HEK293 (cell line): ENCODE results near the gene RNF227.

Experiments
- CTCF ChIA-PET: fragments of 350-600 bp; formaldehyde crosslinking; extraction: SDS; loops from one replicate; lab custom pipeline; 2021; ENCODE audit warnings: antibody characterized with exemption; lab: Yijun Ruan, JAX
- POLR2A ChIA-PET: fragments of 300-600 bp; formaldehyde crosslinking; extraction: SDS; loops from one replicate; lab custom pipeline; 2020; ENCODE audit warnings: antibody characterized with exemption, inconsistent platforms; lab: Yijun Ruan, JAX
- H3K27ac ChIP-seq: fragments of 200-500 bp; sonication (Bioruptor generic); 2 replicates; pipeline ENCODE4 v1.5.1; 2014; ENCODE audit warnings: low read depth, low read length, control low read depth, inconsistent platforms; ENCODE audit errors: extremely low read depth
- H3K36me3 ChIP-seq, 2 experiments: fragments of 200-500 bp in 1 of 2; sonication (Bioruptor generic) in 1 of 2; 1 replicate in 1 of 2; 2 replicates in 1 of 2; pipeline ENCODE4 v1.5.1; 2014 to 2017; ENCODE audit warnings: inconsistent platforms in 2 of 2, low read length in 2 of 2; ENCODE audit not compliant: control insufficient read depth in 2 of 2, insufficient read depth in 1 of 2
- H3K4me1 ChIP-seq: fragments of 200-500 bp; sonication (Bioruptor generic); 2 replicates; pipeline ENCODE4 v1.5.1; 2014; ENCODE audit warnings: mild to moderate bottlenecking, low read length, inconsistent platforms; ENCODE audit not compliant: control insufficient read depth, insufficient read depth
- H3K4me3 ChIP-seq: 2 replicates; pipeline ENCODE4 v1.5.1; 2011; ENCODE audit warnings: low read depth, mild to moderate bottlenecking, control low read depth, low read length, moderate library complexity
- H3K9me3 ChIP-seq: fragments of 200-500 bp; sonication (Bioruptor generic); 2 replicates; pipeline ENCODE4 v1.5.1; 2014; ENCODE audit warnings: low read depth, low read length, inconsistent platforms; ENCODE audit not compliant: control insufficient read depth, insufficient read depth
- GLIS1 ChIP-seq: fragments of 450-650 bp; formaldehyde crosslinking; IDR thresholded peaks from 2 replicates; pipeline ENCODE4 v1.5.1; 2016; ENCODE audit warnings: missing biosample characterization, missing genetic modification characterization
- HOXD13 ChIP-seq: sonication (generic); formaldehyde crosslinking; IDR thresholded peaks from 2 replicates; pipeline ENCODE4 v1.8.0; 2022; ENCODE audit warnings: missing genetic modification reagents, borderline replicate concordance
- IKZF3 ChIP-seq: fragments of 450-650 bp; IDR thresholded peaks from 2 replicates; pipeline ENCODE4 v1.5.0; 2018; ENCODE audit warnings: missing biosample characterization, mild to moderate bottlenecking, missing genetic modification characterization, moderate library complexity
- PRDM1 ChIP-seq: fragments of 450-650 bp; formaldehyde crosslinking; IDR thresholded peaks from 2 replicates; pipeline ENCODE4; 2016; ENCODE audit warnings: missing biosample characterization, missing genetic modification characterization
- RBAK ChIP-seq: fragments of 450-650 bp; formaldehyde crosslinking; IDR thresholded peaks from 2 replicates; pipeline ENCODE4 v1.5.1; 2016; ENCODE audit warnings: missing biosample characterization, missing genetic modification characterization
- TCF7L2 ChIP-seq: IDR thresholded peaks from 2 replicates; pipeline ENCODE4 v1.6.1; 2011; ENCODE audit warnings: low read depth, mild to moderate bottlenecking, inconsistent platforms, low read length, moderate library complexity, borderline replicate concordance
- ZNF121 ChIP-seq: fragments of 450-650 bp; formaldehyde crosslinking; IDR thresholded peaks from 2 replicates; pipeline ENCODE4 v1.5.1; 2016; ENCODE audit warnings: missing biosample characterization, missing genetic modification characterization
- ZNF132 ChIP-seq: fragments of 450-650 bp; formaldehyde crosslinking; IDR thresholded peaks from 2 replicates; pipeline ENCODE4 v1.5.1; 2017; ENCODE audit warnings: missing biosample characterization, missing genetic modification characterization, borderline replicate concordance
- ZNF155 ChIP-seq: fragments of 450-650 bp; formaldehyde crosslinking; IDR thresholded peaks from 2 replicates; pipeline ENCODE4 v1.5.1; 2016; ENCODE audit warnings: missing biosample characterization, missing genetic modification characterization
- ZNF214 ChIP-seq: fragments of 450-650 bp; formaldehyde crosslinking; IDR thresholded peaks from 2 replicates; pipeline ENCODE4 v1.5.1; 2017; ENCODE audit warnings: missing biosample characterization, mild to moderate bottlenecking, missing genetic modification characterization, borderline replicate concordance
- ZNF239 ChIP-seq: fragments of 450-650 bp; formaldehyde crosslinking; IDR thresholded peaks from 2 replicates; pipeline ENCODE4 v1.5.1; 2016; ENCODE audit warnings: missing biosample characterization, missing genetic modification characterization
- ZNF24 ChIP-seq: fragments of 450-650 bp; formaldehyde crosslinking; IDR thresholded peaks from 2 replicates; pipeline ENCODE4 v1.5.1; 2016; ENCODE audit warnings: missing biosample characterization, missing genetic modification characterization
- ZNF324 ChIP-seq: fragments of 450-650 bp; formaldehyde crosslinking; IDR thresholded peaks from 2 replicates; pipeline ENCODE4 v1.5.1; 2016; ENCODE audit warnings: missing biosample characterization, missing genetic modification characterization
- ZNF423 ChIP-seq: fragments of 450-650 bp; formaldehyde crosslinking; IDR thresholded peaks from 2 replicates; pipeline ENCODE4 v1.5.1; 2016; ENCODE audit warnings: missing biosample characterization, missing genetic modification characterization
- ZNF561 ChIP-seq: fragments of 450-650 bp; IDR thresholded peaks from 2 replicates; pipeline ENCODE4 v1.5.1; 2018; ENCODE audit warnings: missing biosample characterization, missing genetic modification characterization, borderline replicate concordance
- ZNF571 ChIP-seq: fragments of 450-650 bp; formaldehyde crosslinking; IDR thresholded peaks from 2 replicates; pipeline ENCODE4 v1.5.0; 2017; ENCODE audit warnings: missing biosample characterization, missing genetic modification characterization
- ZNF670 ChIP-seq: fragments of 450-650 bp; formaldehyde crosslinking; IDR thresholded peaks from 2 replicates; pipeline ENCODE4 v1.5.1; 2016; ENCODE audit warnings: missing biosample characterization, missing genetic modification characterization, low read depth
- ZNF776 ChIP-seq: fragments of 450-650 bp; formaldehyde crosslinking; IDR thresholded peaks from 2 replicates; pipeline ENCODE4 v1.5.0; 2017; ENCODE audit warnings: missing biosample characterization, missing genetic modification characterization, borderline replicate concordance
- ZNF777 ChIP-seq: fragments of 450-650 bp; formaldehyde crosslinking; IDR thresholded peaks from 2 replicates; pipeline ENCODE4 v1.5.1; 2017; ENCODE audit warnings: missing biosample characterization, missing genetic modification characterization, borderline replicate concordance
- ZXDB ChIP-seq: fragments of 450-650 bp; formaldehyde crosslinking; IDR thresholded peaks from 2 replicates; pipeline ENCODE4 v1.5.1; 2016; ENCODE audit warnings: missing biosample characterization, missing genetic modification characterization
- TF ChIP-seq, protein P1 (sequence below): fragments of 450-650 bp; formaldehyde crosslinking; IDR thresholded peaks from 2 replicates; pipeline ENCODE4 v1.5.1; 2017; ENCODE audit warnings: missing biosample characterization, missing genetic modification characterization
- TF ChIP-seq, protein P2 (sequence below): fragments of 450-650 bp; IDR thresholded peaks from 2 replicates; pipeline ENCODE4 v1.5.1; 2018; ENCODE audit warnings: missing biosample characterization, missing genetic modification characterization
- TF ChIP-seq, protein P3 (sequence below): fragments of 450-650 bp; formaldehyde crosslinking; IDR thresholded peaks from 2 replicates; pipeline ENCODE4 v1.5.1; 2017; ENCODE audit warnings: missing biosample characterization, missing genetic modification characterization
- TF ChIP-seq, protein P4 (sequence below): fragments of 450-650 bp; formaldehyde crosslinking; IDR thresholded peaks from 2 replicates; pipeline ENCODE4 v1.5.1; 2016; ENCODE audit warnings: missing biosample characterization, missing genetic modification characterization
- TF ChIP-seq, protein P5 (sequence below): fragments of 450-650 bp; formaldehyde crosslinking; IDR thresholded peaks from 2 replicates; pipeline ENCODE4 v1.5.1; 2016; ENCODE audit warnings: missing biosample characterization, missing genetic modification characterization
- TF ChIP-seq, protein P6 (sequence below): fragments of 450-650 bp; formaldehyde crosslinking; IDR thresholded peaks from 2 replicates; pipeline ENCODE4 v1.5.1; 2016; ENCODE audit warnings: missing biosample characterization, missing genetic modification characterization

The RNF227 gene

DNA sequence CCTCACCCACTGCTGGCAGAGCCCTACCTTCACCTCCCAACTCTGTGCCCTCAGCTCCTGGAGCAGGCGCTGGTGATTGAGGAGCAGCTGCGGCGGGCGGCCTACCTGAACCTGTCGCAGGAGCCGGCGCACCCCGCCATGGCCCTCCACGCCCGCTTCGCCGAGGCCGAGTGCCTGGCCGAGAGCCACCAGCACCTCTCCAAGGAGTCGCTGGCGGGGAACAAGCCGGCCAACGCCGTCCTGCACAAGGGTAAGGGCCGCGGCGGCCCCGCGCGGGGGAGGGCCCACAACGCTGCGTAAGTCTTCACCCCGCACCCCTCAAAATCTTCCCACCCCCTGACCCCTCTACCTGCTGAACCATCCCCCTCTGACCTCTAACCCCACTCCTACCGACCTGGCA, 7.0 kb downstream of the RNF227 start (continued):
- TF ChIP-seq, protein P1, sequence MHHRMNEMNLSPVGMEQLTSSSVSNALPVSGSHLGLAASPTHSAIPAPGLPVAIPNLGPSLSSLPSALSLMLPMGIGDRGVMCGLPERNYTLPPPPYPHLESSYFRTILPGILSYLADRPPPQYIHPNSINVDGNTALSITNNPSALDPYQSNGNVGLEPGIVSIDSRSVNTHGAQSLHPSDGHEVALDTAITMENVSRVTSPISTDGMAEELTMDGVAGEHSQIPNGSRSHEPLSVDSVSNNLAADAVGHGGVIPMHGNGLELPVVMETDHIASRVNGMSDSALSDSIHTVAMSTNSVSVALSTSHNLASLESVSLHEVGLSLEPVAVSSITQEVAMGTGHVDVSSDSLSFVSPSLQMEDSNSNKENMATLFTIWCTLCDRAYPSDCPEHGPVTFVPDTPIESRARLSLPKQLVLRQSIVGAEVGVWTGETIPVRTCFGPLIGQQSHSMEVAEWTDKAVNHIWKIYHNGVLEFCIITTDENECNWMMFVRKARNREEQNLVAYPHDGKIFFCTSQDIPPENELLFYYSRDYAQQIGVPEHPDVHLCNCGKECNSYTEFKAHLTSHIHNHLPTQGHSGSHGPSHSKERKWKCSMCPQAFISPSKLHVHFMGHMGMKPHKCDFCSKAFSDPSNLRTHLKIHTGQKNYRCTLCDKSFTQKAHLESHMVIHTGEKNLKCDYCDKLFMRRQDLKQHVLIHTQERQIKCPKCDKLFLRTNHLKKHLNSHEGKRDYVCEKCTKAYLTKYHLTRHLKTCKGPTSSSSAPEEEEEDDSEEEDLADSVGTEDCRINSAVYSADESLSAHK = no peak
- no peak for TF ChIP-seq ZNF571 (tag by site-specific recombination)
- TF ChIP-seq PRDM1 (tag by site-specific recombination) = no peak
- TF ChIP-seq, all 188 proteins: peak for 0

DNA sequence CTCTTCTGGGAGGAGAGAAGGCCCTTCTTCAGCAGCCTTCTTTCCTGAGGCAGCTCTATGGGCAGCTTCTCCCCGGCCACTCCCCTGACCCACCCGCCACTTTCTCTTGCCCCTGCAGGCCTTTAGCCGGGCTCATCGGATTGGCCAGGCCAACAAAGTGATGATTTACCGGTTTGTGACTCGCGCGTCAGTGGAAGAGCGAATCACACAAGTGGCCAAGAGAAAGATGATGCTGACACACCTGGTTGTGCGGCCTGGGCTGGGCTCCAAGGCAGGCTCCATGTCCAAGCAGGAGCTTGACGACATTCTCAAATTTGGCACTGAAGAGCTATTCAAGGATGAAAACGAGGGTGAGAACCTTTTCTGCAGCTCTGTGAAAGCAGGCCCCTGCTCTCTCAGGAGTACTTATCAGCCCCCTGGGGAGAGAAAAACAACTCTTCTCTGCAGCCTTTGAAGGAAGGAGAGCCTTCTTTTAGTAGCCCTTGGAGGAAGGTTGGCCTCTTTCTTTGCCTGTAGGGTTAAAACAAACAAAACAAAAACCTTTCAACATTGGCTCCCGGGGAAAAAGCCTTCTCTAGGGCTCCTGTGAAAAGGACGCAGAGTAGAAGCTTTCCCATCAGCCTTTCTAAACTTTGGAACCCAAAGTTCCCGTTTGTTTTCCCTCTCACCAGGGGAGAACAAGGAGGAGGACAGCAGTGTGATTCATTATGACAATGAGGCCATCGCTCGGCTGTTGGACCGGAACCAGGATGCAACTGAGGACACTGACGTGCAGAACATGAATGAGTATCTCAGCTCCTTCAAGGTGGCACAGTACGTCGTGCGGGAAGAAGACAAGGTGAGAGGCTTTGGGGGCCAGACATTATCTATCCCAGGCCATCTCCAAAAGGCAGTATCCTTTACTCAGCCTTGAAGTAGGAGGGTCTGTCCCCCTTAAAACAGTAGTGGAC, 12.7 kb downstream of the RNF227 start:
- Histone ChIP-seq H3K36me3 (peaks cover 58 to 99% of the 10 kb centered on the region in 2 experiments), H3K9me3 (no peaks in the 10 kb centered on the region), H3K4me3 (no peak overlapping the region), H3K27ac (peak overlapping the region; percentile 60), H3K4me1 (peaks cover 10% of the 10 kb centered on the region; the same call in 1 of the 2 replicates)
- POLR2A ChIA-PET = interaction anchor here (0.8 to 1.1 kb wide), 2 partner anchors 9 to 12 kb away, joined by 3 to 7 read pairs; partner anchors contain the start of gene RNF227
- CTCF ChIA-PET = interaction anchor here (0.6 to 4.0 kb wide), 5 partner anchors 10 to 154 kb away, joined by 3 to 16 read pairs (median 5); no protein-coding TSS in a partner anchor
- TF ChIP-seq, protein P2, sequence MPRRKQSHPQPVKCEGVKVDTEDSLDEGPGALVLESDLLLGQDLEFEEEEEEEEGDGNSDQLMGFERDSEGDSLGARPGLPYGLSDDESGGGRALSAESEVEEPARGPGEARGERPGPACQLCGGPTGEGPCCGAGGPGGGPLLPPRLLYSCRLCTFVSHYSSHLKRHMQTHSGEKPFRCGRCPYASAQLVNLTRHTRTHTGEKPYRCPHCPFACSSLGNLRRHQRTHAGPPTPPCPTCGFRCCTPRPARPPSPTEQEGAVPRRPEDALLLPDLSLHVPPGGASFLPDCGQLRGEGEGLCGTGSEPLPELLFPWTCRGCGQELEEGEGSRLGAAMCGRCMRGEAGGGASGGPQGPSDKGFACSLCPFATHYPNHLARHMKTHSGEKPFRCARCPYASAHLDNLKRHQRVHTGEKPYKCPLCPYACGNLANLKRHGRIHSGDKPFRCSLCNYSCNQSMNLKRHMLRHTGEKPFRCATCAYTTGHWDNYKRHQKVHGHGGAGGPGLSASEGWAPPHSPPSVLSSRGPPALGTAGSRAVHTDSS = no peak
- TF ChIP-seq, protein P3, sequence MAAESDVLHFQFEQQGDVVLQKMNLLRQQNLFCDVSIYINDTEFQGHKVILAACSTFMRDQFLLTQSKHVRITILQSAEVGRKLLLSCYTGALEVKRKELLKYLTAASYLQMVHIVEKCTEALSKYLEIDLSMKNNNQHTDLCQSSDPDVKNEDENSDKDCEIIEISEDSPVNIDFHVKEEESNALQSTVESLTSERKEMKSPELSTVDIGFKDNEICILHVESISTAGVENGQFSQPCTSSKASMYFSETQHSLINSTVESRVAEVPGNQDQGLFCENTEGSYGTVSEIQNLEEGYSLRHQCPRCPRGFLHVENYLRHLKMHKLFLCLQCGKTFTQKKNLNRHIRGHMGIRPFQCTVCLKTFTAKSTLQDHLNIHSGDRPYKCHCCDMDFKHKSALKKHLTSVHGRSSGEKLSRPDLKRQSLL = peak; percentile 76; the same call in 1 of the 2 replicates
- TF ChIP-seq HOXD13 (no peak), GLIS1 (tag by site-specific recombination) (peak; percentile 27), TCF7L2 (peak; percentile 83), ZNF423 (peak; percentile 86), IKZF3 (tag by site-specific recombination) (0 out of 2 replicates have a peak, but pooled peaks have one; percentile 38), ZNF132 (tag by site-specific recombination) (no peak), ZXDB (no peak), ZNF239 (tag by site-specific recombination) (no peak), ZNF561 (tag by site-specific recombination) (peak; percentile 99), ZNF670 (tag by site-specific recombination) (no peak), ZNF121 (tag by site-specific recombination) (no peak), ZNF324 (tag by site-specific recombination) (no peak), ZNF155 (no peak), PRDM1 (tag by site-specific recombination) (0 out of 2 replicates have a peak, but pooled peaks have one; percentile 28), ZNF24 (tag by site-specific recombination) (no peak), ZNF777 (tag by site-specific recombination) (no peak), ZNF214 (tag by site-specific recombination) (no peak), ZNF776 (tag by site-specific recombination) (no peak), RBAK (no peak)
- TF ChIP-seq, protein P4, sequence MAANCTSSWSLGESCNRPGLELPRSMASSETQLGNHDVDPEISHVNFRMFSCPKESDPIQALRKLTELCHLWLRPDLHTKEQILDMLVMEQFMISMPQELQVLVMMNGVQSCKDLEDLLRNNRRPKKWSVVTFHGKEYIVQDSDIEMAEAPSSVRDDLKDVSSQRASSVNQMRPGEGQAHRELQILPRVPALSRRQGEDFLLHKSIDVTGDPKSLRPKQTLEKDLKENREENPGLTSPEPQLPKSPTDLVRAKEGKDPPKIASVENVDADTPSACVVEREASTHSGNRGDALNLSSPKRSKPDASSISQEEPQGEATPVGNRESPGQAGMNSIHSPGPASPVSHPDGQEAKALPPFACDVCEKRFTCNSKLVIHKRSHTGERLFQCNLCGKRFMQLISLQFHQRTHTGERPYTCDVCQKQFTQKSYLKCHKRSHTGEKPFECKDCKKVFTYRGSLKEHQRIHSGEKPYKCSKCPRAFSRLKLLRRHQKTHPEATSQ (tag by site-specific recombination) = no peak
- TF ChIP-seq, protein P5, sequence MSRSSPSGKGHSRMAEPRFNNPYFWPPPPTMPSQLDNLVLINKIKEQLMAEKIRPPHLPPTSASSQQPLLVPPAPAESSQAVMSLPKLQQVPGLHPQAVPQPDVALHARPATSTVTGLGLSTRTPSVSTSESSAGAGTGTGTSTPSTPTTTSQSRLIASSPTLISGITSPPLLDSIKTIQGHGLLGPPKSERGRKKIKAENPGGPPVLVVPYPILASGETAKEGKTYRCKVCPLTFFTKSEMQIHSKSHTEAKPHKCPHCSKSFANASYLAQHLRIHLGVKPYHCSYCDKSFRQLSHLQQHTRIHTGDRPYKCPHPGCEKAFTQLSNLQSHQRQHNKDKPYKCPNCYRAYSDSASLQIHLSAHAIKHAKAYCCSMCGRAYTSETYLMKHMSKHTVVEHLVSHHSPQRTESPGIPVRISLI (tag by site-specific recombination) = no peak
- TF ChIP-seq, protein P6, sequence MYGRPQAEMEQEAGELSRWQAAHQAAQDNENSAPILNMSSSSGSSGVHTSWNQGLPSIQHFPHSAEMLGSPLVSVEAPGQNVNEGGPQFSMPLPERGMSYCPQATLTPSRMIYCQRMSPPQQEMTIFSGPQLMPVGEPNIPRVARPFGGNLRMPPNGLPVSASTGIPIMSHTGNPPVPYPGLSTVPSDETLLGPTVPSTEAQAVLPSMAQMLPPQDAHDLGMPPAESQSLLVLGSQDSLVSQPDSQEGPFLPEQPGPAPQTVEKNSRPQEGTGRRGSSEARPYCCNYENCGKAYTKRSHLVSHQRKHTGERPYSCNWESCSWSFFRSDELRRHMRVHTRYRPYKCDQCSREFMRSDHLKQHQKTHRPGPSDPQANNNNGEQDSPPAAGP = no peak
